Esophagus muscularis mucosa (tissue), 4 donors: ENCODE data around the gene EMID1. TPM values are rescaled to one million over a fixed set of nuclear protein-coding genes. Genes with fewer than 3 reads are reported as not detected.
"Not testable (repeated sequence)": the region's sequence is repeated elsewhere in the genome, so short reads cannot be mapped to it uniquely, and the experiment has no call there.

ENCODE experiments used
- DNase-seq: peaks from one replicate; pipeline ENCODE4 v3.0.0-alpha.2; 2017; ENCODE audit errors: extremely low spot score
- H3K27ac ChIP-seq, 4 donors: fragments of 200-600 bp; sonication (generic); replicated peaks in 1 of 4; 1 replicate in 3 of 4; 2 replicates in 1 of 4; pipeline ENCODE4 v1.5.1; 2016 to 2019; ENCODE audit warnings: mild to moderate bottlenecking in 1 of 4
- H3K27me3 ChIP-seq, 4 donors: fragments of 200-600 bp; sonication (generic); one replicate each; pipeline versions ENCODE4 v1.5.1 to v1.6.0; 2016 to 2019
- H3K36me3 ChIP-seq, 4 donors: fragments of 200-600 bp; sonication (generic); one replicate each; pipeline ENCODE4 v1.5.1; 2016 to 2019
- H3K4me1 ChIP-seq, 4 donors: fragments of 200-600 bp; sonication (generic); one replicate each; pipeline ENCODE4 v1.5.1; 2016 to 2019
- H3K4me3 ChIP-seq, 4 donors: fragments of 200-600 bp; sonication (generic); 1 replicate in 2 of 4; 2 replicates in 2 of 4; pipeline ENCODE4 v1.5.1; 2016 to 2019; ENCODE audit warnings: mild to moderate bottlenecking in 4 of 4, moderate library complexity in 1 of 4
- H3K9me3 ChIP-seq, 4 donors: fragments of 200-600 bp; sonication (generic); 1 replicate in 3 of 4; 2 replicates in 1 of 4; pipeline ENCODE4 v1.5.1; 2016 to 2019
- CTCF ChIP-seq, 3 experiments: fragments of 200-600 bp in 2 of 3; fragments of 450-650 bp in 1 of 3; sonication (generic) in 2 of 3; IDR thresholded peaks; one replicate each; pipeline ENCODE4 v1.5.1; 2017 to 2019; ENCODE audit warnings: antibody characterized with exemption in 3 of 3, mild to moderate bottlenecking in 2 of 3, moderate library complexity in 1 of 3
- EP300 ChIP-seq: sonication (generic); formaldehyde crosslinking; IDR thresholded peaks from one replicate; pipeline ENCODE4 v1.6.1; 2017; ENCODE audit warnings: antibody characterized with exemption
- POLR2A ChIP-seq: fragments of 450-650 bp; IDR thresholded peaks from one replicate; pipeline ENCODE4 v1.6.1; 2017; ENCODE audit warnings: antibody characterized with exemption, moderate library complexity, mild to moderate bottlenecking, low read depth
- POLR2AphosphoS5 ChIP-seq, 2 donors: sonication (generic); formaldehyde crosslinking; IDR thresholded peaks; one replicate each; pipeline ENCODE4 v1.6.1; 2017; ENCODE audit warnings: antibody characterized with exemption in 2 of 2
- WGBS: methylation state at CpG from one replicate; pipeline ENCODE4 v1.1.5; 2018; 5-methylcytosine and 5-hydroxymethylcytosine counted together
- intact Hi-C: fragments of 100-400 bp; cut with DNase I; formaldehyde crosslinking; loops from one replicate; pipeline ENCODE4 v1.15.1; 2023
- total RNA-seq, 4 donors: library from RNA; depleted of rRNA; stranded (reverse); fragments of >200 nt; gene quantifications; one replicate each; pipeline versions ENCODE4 v1.1.0 to v1.2.1, GENCODE V29; 2016

EMID1 gene
- total RNA-seq, 4 donors from 2014 or later, result 0.65 to 4.0 (median 0.93) TPM

GRCh38 chr22:29230972-29231875, 25.5 kb downstream of the EMID1 start:
- peaks cover 0 to 2% (median 0%) of the 10 kb centered on the region in 4 donors for H3K9me3 ChIP-seq
- no peak for DNase-seq
- no peaks in the 10 kb centered on the region for H3K36me3 ChIP-seq
- WGBS, result 87% methylated on average over 5 of the region's 19 CpGs
- no peaks in the 10 kb centered on the region for H3K27me3 ChIP-seq
- TF ChIP-seq EP300 (no peak), POLR2A (no peak), CTCF (IDR thresholded peaks at IDR 0.05) (no peak), POLR2AphosphoS5 (IDR thresholded peaks at IDR 0.05) (no peak)
- intact Hi-C loops, result no loop called here
- H3K4me1 ChIP-seq, result peaks cover 3 to 10% (median 7%) of the 10 kb centered on the region in 4 donors
- H3K27ac ChIP-seq, result no peak overlapping the region
- no peak overlapping the region for H3K4me3 ChIP-seq

GRCh38 chr22:29231971-29232959, 26.6 kb downstream of the EMID1 start:
- no peak for DNase-seq
- H3K27me3 ChIP-seq, result no peaks in the 10 kb centered on the region
- H3K36me3 ChIP-seq, result no peaks in the 10 kb centered on the region
- H3K9me3 ChIP-seq, result peaks cover 0 to 2% (median 0%) of the 10 kb centered on the region in 4 donors
- H3K4me1 ChIP-seq, result peaks cover 0 to 10% (median 4%) of the 10 kb centered on the region in 4 donors
- H3K4me3 ChIP-seq, result no peak overlapping the region
- intact Hi-C loops, result no loop called here
- no peak overlapping the region for H3K27ac ChIP-seq
- TF ChIP-seq POLR2A (no peak), POLR2AphosphoS5 (IDR thresholded peaks at IDR 0.05) (no peak), CTCF (IDR thresholded peaks at IDR 0.05) (no peak), EP300 (no peak)
- WGBS, result 72% methylated on average over 16 of the region's 22 CpGs

GRCh38 chr22:29233277-29233877, 27.7 kb downstream of the EMID1 start:
- no peak for DNase-seq
- no peak for TF ChIP-seq POLR2AphosphoS5 (IDR thresholded peaks at IDR 0.05)
- TF ChIP-seq CTCF (IDR thresholded peaks at IDR 0.05), result no peak
- no peak for TF ChIP-seq EP300
- no peak for TF ChIP-seq POLR2A
- no CpG with 5 or more reads among the region's 1 CpG for WGBS
- no peaks in the 10 kb centered on the region for H3K27me3 ChIP-seq
- H3K4me3 ChIP-seq, result no peak overlapping the region
- intact Hi-C loops, result no loop called here
- H3K4me1 ChIP-seq, result peaks cover 0 to 10% (median 4%) of the 10 kb centered on the region in 4 donors
- no peak overlapping the region for H3K27ac ChIP-seq
- H3K36me3 ChIP-seq, result no peaks in the 10 kb centered on the region
- H3K9me3 ChIP-seq, result peaks cover 0 to 2% (median 0%) of the 10 kb centered on the region in 4 donors

GRCh38 chr22:29240481-29240880, 34.8 kb downstream of the EMID1 start:
- 76% methylated on average over 9 of the region's 9 CpGs for WGBS
- not testable (repeated sequence) for H3K36me3 ChIP-seq, H3K27me3 ChIP-seq, DNase-seq, H3K27ac ChIP-seq, H3K4me3 ChIP-seq, H3K4me1 ChIP-seq
- H3K9me3 ChIP-seq, result peaks cover 0 to 28% (median 11%) of the 10 kb centered on the region in 4 donors
- intact Hi-C loops, result loop anchor here (10.0 kb wide), 1 partner anchor 386 kb away; no protein-coding TSS in a partner anchor
